HFFc6 (cell line): ENCODE measurements around the gene AVP. TPM values are rescaled to one million over a fixed set of nuclear protein-coding genes. Genes with fewer than 3 reads are reported as not detected.

Experiments
- DNase-seq: peaks from one replicate; pipeline ENCODE4 v3.0.0-alpha.2; 2018
- H3K27ac Mint-ChIP-seq: 2 replicates; pipeline ENCODE4 v1.8.0; 2020; ENCODE audit warnings: mild to moderate bottlenecking, mixed read lengths
- H3K27me3 Mint-ChIP-seq: 2 replicates; pipeline ENCODE4 v1.8.0; 2021; ENCODE audit warnings: mild to moderate bottlenecking, moderate library complexity, mixed read lengths; ENCODE audit not compliant: insufficient read depth
- H3K36me3 Mint-ChIP-seq: 2 replicates; pipeline ENCODE4 v1.8.0; 2021; ENCODE audit warnings: low read depth, mixed read lengths
- H3K4me1 Mint-ChIP-seq: 2 replicates; pipeline ENCODE4 v1.8.0; 2020; ENCODE audit warnings: low read depth, mixed read lengths
- H3K4me3 Mint-ChIP-seq: 2 replicates; pipeline ENCODE4 v1.8.0; 2020; ENCODE audit warnings: mild to moderate bottlenecking, moderate library complexity, mixed read lengths
- H3K9me3 Mint-ChIP-seq: 2 replicates; pipeline ENCODE4 v1.8.0; 2020; ENCODE audit warnings: mild to moderate bottlenecking, mixed read lengths
- CTCF ChIP-seq: fragments of 200-600 bp; sonication (generic); IDR thresholded peaks from 2 replicates; pipeline ENCODE4 v1.5.0; 2021; ENCODE audit warnings: antibody characterized with exemption, mild to moderate bottlenecking
- total RNA-seq, 6 experiments: library from RNA; stranded (reverse); fragmentation: NEBNext Ultra II Directional; extraction: Animal tissue kit (Norgen Biotek cat#: 25700); gene quantifications; 2 replicates in 1 of 6; 3 replicates in 5 of 6; pipeline ENCODE4 v1.2.3, GENCODE V29; 2021

AVP gene
- total RNA-seq, 6 experiments from 2014 or later: not detected

- Mint-ChIP-seq H3K27ac (no peak overlapping the region), H3K9me3 (no peaks in the 10 kb centered on the region), H3K4me1 (no peaks in the 10 kb centered on the region), H3K36me3 (no peaks in the 10 kb centered on the region), H3K4me3 (no peak overlapping the region), H3K27me3 (no peaks in the 10 kb centered on the region)
- TF ChIP-seq CTCF: no peak
- DNase-seq: no peak
Measured at GRCh38 chr20:3106658-3107463, 22.3 kb upstream of the AVP start.

GRCh38 chr20:3106185-3106584, 21.7 kb upstream of the AVP start:
- no peaks in the 10 kb centered on the region; the same call in 1 of the 2 replicates for H3K27me3 Mint-ChIP-seq
- no peak overlapping the region for H3K4me3 Mint-ChIP-seq

GRCh38 chr20:3105256-3106137, 21.0 kb upstream of the AVP start:
- H3K9me3 Mint-ChIP-seq: no peaks in the 10 kb centered on the region
- DNase-seq: no peak
- no peaks in the 10 kb centered on the region for H3K36me3 Mint-ChIP-seq
- H3K27ac Mint-ChIP-seq: no peak overlapping the region
- H3K4me3 Mint-ChIP-seq: no peak overlapping the region
- peaks cover 3% of the 10 kb centered on the region; the same call in 1 of the 2 replicates for H3K27me3 Mint-ChIP-seq
- TF ChIP-seq CTCF: no peak; the same call in 1 of the 2 replicates
- no peaks in the 10 kb centered on the region for H3K4me1 Mint-ChIP-seq

More at GRCh38 chr20:3106185-3106584, 21.7 kb upstream of the AVP start:
- no peak for TF ChIP-seq CTCF
- DNase-seq: no peak
- Mint-ChIP-seq H3K27ac (no peak overlapping the region), H3K9me3 (no peaks in the 10 kb centered on the region), H3K4me1 (no peaks in the 10 kb centered on the region), H3K36me3 (no peaks in the 10 kb centered on the region)

- Mint-ChIP-seq H3K9me3 (no peaks in the 10 kb centered on the region), H3K4me1 (no peaks in the 10 kb centered on the region), H3K36me3 (no peaks in the 10 kb centered on the region), H3K4me3 (no peak overlapping the region), H3K27ac (no peak overlapping the region), H3K27me3 (peaks cover 3% of the 10 kb centered on the region; the same call in 1 of the 2 replicates)
- no peak for TF ChIP-seq CTCF
- DNase-seq: no peak
Measured at GRCh38 chr20:3103369-3104032, 19.0 kb upstream of the AVP start.

GRCh38 chr20:3102575-3103368, 18.2 kb upstream of the AVP start:
- DNase-seq: no peak
- Mint-ChIP-seq H3K9me3 (no peaks in the 10 kb centered on the region), H3K27me3 (peaks cover 5% of the 10 kb centered on the region; the same call in 1 of the 2 replicates), H3K4me1 (no peaks in the 10 kb centered on the region), H3K36me3 (no peaks in the 10 kb centered on the region), H3K27ac (no peak overlapping the region), H3K4me3 (no peak overlapping the region)
- TF ChIP-seq CTCF: no peak
